ENCODE results near the gene WDR35. TPM values are rescaled to one million over a fixed set of nuclear protein-coding genes. Genes with fewer than 3 reads are reported as not detected.

WDR35 gene
- total and polyA plus RNA-seq, 10 of the 15 experiments (the other 5 are each of a cell fraction or from before 2014, with no cell fraction given) = 3.0 to 9.3 (median 6.3) TPM

GRCh38 chr2:19988600-19988999 is 1.3 kb downstream of the WDR35 start:
- DNase-seq (ENCODE audit: low read depth, low spot score) (no peak), ATAC-seq (no peak), FAIRE-seq (no peak)
- intact Hi-C loops (cut with micrococcal nuclease; ENCODE audit: unreplicated experiment) (loop anchor here (2.0 kb wide), 1 partner anchor 88 kb away; the partner anchor contains the start of gene TTC32), in situ Hi-C loops (cut with MboI) (no loop called here)
- Histone ChIP-seq H4K20me1 (ENCODE audit: control insufficient read depth, insufficient read depth) (no peaks in the 10 kb centered on the region), H2AFZ (ENCODE audit: control insufficient read depth, low read depth, low read length) (no peak overlapping the region), H3K9me3 (replicated peaks; ENCODE audit: control insufficient read depth, insufficient read depth, low read length) (no peaks in the 10 kb centered on the region), H3K27me3 (replicated peaks in 1 of 2; ENCODE audit: control insufficient read depth in 2 of 2, insufficient read depth in 2 of 2, low read length in 1 of 2) (no peaks in the 10 kb centered on the region), H3K4me2 (ENCODE audit: control insufficient read depth, insufficient read depth) (peak overlapping the region; percentile 93), H3K79me2 (ENCODE audit: control insufficient read depth, insufficient read depth, low read length) (no peaks in the 10 kb centered on the region), H3K4me1 (ENCODE audit: control insufficient read depth, insufficient read depth, low read length) (peaks cover 6% of the 10 kb centered on the region; the same call in 1 of the 2 replicates), H3K9ac (ENCODE audit: control insufficient read depth, insufficient read depth, low read length) (no peak overlapping the region), H3K4me3 (peak overlapping the region; percentile 95; the same call in 1 of the 2 replicates), H3K36me3 (ENCODE audit: control insufficient read depth in 2 of 2, insufficient read depth in 2 of 2, low read length in 1 of 2) (no peaks in the 10 kb centered on the region), H3K27ac (ENCODE audit: control insufficient read depth, insufficient read depth) (no peak overlapping the region)
- CTCF ChIA-PET = interaction anchor here (1.0 to 3.2 kb wide), 11 partner anchors 18 to 349 kb away, joined by 3 to 14 read pairs (median 3); partner anchors contain the start of genes MATN3 and SDC1
- TSS peak; percentile 57 for BruUV-seq (replicated peaks)
- 76% methylated on average over 2 of the region's 2 CpGs for WGBS (ENCODE audit: insufficient coverage, insufficient replicate concordance, low lambda C conversion rate, missing lambda C conversion rate)
- RAD21 ChIA-PET (ENCODE audit: unreplicated experiment) = interaction anchor here (0.8 to 2.0 kb wide), 7 partner anchors 20 to 338 kb away, joined by 3 to 5 read pairs (median 3); partner anchors contain the start of gene LAPTM4A
- POLR2A ChIA-PET = interaction anchor here (1.0 to 1.2 kb wide), 2 partner anchors 56 to 89 kb away, joined by 3 read pairs; no protein-coding TSS in a partner anchor
- no peak for TF ChIP-seq SUPT20H (IDR thresholded peaks at IDR 0.05; ENCODE audit: borderline replicate concordance, control insufficient read depth, low read depth, low read length)
- TF ChIP-seq ZBED1 (IDR thresholded peaks at IDR 0.05; ENCODE audit: borderline replicate concordance) = no peak
- TF ChIP-seq ZBTB4 (CRISPR knock-in tag; IDR thresholded peaks at IDR 0.05) = no peak
- TF ChIP-seq STAT3 (IDR thresholded peaks at IDR 0.05; ENCODE audit: low read depth, low read length) = no peak
- SMC1A ChIA-PET (ENCODE audit: uncharacterized antibody, unreplicated experiment) = interaction anchor here (0.6 to 2.8 kb wide), 9 partner anchors 9 to 95 kb away, joined by 3 to 19 read pairs (median 6); partner anchors contain the start of genes LAPTM4A and MATN3

All from GM12878 (cell line).